GM18505 (cell line): Measurements from ENCODE around the gene SPATA33.
"Not testable (repeated sequence)": the region's sequence is repeated elsewhere in the genome, so short reads cannot be mapped to it uniquely, and the experiment has no call there.

Experiments
- ATAC-seq: cut with Tn5 transposase; IDR thresholded peaks from one replicate; pipeline ENCODE4 v1.9.1; 2021; ENCODE audit not compliant: unreplicated experiment
- POLR2A ChIP-seq: IDR thresholded peaks from 4 replicates; pipeline ENCODE4 v1.6.1; 2011; ENCODE audit warnings: borderline replicate concordance; ENCODE audit not compliant: insufficient read depth, insufficient read length; ENCODE audit errors: extremely low read depth

The SPATA33 gene

GRCh38 chr16:89641458-89642119, 16.0 kb upstream of the SPATA33 start:
- no peak for ATAC-seq
- TF ChIP-seq POLR2A: no peak

DNA sequence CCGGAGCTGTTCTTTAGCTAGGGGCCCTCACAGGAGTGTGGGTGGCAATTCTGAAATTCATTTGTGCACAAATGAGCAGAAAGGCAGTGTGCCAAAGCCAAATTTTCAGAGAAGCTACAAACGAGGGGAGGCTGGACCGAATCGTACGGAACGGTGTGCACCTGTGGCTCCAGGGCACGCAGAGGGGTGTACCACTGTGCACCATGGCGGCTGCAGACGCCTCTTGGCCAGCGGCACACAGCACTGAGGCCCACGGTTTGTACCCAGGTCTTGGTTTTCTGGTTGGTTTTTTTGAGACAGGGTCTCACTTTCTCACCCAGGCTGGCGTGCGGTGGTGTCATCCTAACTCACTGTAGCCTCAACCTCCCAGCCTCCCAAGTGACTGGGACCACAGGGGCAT, 15.1 kb upstream of the SPATA33 start:
- TF ChIP-seq POLR2A: no peak
- no peak for ATAC-seq

DNA sequence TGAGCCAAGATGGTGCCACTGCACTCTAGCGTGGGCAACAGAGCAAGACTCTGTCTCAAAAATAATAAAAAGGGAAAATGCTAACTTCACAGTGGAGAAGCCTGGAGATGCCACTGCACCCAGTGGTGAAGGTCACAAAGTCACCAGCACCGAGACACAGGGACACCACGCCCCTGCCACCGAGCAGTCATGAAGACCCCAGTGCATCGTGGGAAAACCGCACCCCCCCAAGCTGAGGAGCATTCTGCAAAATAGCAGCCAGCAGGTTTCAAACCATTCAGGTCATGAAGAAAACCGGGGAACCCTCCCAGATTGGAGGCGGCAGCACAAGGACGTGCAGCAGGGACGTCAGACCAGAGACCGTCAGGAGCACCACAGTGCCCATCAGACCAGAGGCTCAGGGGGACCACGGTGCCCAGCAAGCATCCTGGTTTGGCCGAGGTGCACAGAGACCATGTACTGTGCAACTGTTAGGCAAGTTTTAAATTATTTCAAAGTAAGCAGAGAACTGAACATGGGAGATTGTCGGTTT, 13.8 kb upstream of the SPATA33 start:
- TF ChIP-seq POLR2A: no peak
- no peak for ATAC-seq

GRCh38 chr16:89645122-89645521, 12.5 kb upstream of the SPATA33 start:
- ATAC-seq: no peak

DNA sequence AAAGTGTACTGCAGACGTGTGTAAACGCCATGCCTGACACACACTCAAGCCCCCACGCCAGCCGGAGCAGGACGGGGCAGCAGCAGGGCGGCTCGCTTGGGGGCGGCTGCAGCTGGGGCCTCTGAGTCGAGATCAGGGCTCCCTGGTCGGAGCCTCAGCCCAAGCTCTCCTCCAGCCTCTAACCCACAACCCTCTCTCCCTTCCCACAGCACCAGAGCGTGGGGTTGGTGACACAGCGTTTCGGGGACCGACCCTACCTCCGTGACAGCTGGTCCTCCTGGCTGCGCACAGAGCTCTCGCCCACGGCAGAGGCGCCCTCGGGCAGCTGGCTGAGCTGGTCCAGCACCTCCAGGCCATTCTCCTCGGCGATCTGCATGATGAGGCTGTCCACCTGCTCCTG, 11.4 kb upstream of the SPATA33 start:
- ATAC-seq: no peak
- no peak for TF ChIP-seq POLR2A

More at GRCh38 chr16:89645122-89645521, 12.5 kb upstream of the SPATA33 start:
- no peak for TF ChIP-seq POLR2A

DNA sequence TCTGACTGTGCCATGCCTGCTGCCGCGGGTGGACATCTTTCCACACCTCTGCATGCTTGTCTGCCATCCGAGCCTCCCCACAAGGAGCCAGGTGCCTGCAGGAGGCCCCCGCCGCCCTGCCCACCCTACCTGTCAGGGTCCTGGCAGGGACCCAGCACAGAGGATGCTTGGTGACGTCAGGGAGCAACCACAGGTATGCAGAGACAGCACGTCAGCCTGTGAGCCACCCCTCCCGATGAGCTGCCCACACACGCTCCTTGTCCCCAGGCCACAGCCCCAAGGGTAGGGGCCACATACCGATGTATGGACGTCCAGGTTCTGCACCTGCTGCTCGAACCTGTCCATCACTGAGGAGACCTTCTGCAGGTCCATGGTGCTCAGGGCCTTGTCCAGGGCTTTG, 10.7 kb upstream of the SPATA33 start:
- no peak for TF ChIP-seq POLR2A
- no peak for ATAC-seq

DNA sequence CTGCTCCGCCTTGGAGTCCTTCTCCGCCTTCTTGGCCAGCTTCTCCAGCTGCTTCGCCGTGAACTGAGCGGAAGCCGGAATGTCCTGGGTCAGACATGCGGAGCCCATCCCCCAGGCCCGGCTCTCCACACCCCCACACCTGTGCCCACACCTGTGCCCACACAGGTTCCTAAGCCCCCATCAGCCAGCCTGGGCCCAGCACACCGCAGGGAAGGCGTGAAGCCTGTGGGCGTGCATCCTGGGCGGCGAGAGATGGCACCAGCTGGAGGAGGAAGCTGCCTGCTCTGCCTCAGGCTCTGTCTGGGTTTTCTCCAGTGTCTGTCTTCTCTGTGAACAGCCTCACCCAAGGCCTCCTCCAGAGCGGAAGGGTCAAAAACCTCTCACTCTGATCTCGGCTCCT, 6.1 kb upstream of the SPATA33 start:
- TF ChIP-seq POLR2A: no peak
- no peak for ATAC-seq

DNA sequence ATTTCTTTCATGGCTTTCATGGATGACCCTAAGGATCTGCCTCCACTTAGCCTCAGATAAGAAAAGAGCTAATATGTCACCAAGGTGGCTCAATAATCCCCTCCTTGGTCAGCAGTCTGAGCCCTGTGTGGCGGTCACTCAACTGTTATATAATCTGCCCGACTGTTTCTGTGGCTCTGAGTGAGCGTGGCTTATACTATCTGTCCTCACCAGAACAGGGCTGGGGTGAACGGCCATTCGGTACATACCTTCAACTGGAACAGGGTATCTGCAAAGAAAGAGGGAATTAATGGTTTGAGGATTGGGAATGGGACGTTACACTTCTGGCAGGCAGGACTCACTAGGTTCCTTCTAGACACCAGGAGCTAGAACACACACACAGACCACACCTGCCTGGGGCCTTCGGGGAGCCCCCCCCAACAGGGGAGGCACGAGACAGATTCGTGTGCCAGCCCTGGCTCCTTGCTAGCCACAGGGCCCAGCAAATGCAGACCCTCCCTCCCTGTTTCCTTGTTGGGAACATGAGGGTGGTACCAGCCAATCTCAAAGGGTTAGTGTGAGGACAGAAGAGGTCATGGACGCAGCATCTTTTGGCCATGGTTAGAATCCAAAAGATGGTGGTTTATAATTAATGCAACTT, 3.9 kb upstream of the SPATA33 start:
- no peak for ATAC-seq
- TF ChIP-seq POLR2A: no peak

GRCh38 chr16:89655062-89655643, 2.5 kb upstream of the SPATA33 start:
- no peak for ATAC-seq
- TF ChIP-seq POLR2A: no peak

- no peak for ATAC-seq
- TF ChIP-seq POLR2A: no peak
Measured at GRCh38 chr16:89656435-89657121, 1.1 kb upstream of the SPATA33 start.

GRCh38 chr16:89658221-89658879, 714 bp downstream of the SPATA33 start:
- no peak for TF ChIP-seq POLR2A
- ATAC-seq: no peak

GRCh38 chr16:89660146-89660545, 2.5 kb downstream of the SPATA33 start:
- no peak for ATAC-seq
- no peak for TF ChIP-seq POLR2A

- ATAC-seq: no peak
- no peak for TF ChIP-seq POLR2A
Measured at GRCh38 chr16:89661215-89661614, 3.6 kb downstream of the SPATA33 start.

- ATAC-seq: not testable (repeated sequence)
Measured at GRCh38 chr16:89664238-89664637, 6.6 kb downstream of the SPATA33 start.

DNA sequence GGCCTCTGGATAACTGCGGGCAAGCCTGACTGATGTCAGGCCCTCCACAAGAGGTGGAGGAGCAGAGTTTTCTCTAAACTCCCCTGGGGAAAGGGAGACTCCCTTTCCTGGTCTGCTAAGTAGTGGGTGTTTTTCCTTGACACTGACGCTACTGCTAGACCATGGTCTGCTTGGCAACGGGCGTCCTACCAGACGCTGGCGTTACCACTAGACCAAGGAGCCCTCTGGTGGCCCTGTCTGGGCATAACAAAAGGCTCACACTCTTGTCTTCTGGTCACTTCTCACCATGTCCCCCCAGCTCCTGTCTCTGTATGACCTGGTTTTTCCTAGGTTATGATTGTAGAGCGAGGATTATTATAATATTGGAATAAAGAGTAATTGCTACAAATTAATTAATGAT, 9.4 kb downstream of the SPATA33 start:
- not testable (repeated sequence) for ATAC-seq
